GM12878 (cell line): ENCODE measurements around the gene HIRA.

Experiments
- CEBPB ChIP-seq, 2 experiments: fragments of 150-350 bp in 1 of 2; IDR thresholded peaks; 2 replicates each; pipeline ENCODE4 v1.6.1; 2012 to 2014; ENCODE audit warnings: low read depth in 2 of 2, low read length in 2 of 2, borderline replicate concordance in 1 of 2, inconsistent platforms in 1 of 2
- ESRRA ChIP-seq: IDR thresholded peaks from 2 replicates; pipeline ENCODE4 v1.6.1; 2012; ENCODE audit warnings: mild to moderate bottlenecking, low read length, improper control_type of control experiment
- JUND ChIP-seq: IDR thresholded peaks from 2 replicates; pipeline ENCODE4 v1.6.1; 2012; ENCODE audit warnings: low read depth, mild to moderate bottlenecking, low read length, improper control_type of control experiment, moderate library complexity
- RBBP5 ChIP-seq: fragments of 200-600 bp; sonication (generic); conservative IDR thresholded peaks from 2 replicates; pipeline ENCODE4 v1.6.1; 2016
- SMAD1 ChIP-seq: fragments of 450-650 bp; IDR thresholded peaks from 2 replicates; pipeline ENCODE4 v1.6.1; 2018; ENCODE audit warnings: mild to moderate bottlenecking, low read depth; ENCODE audit not compliant: partially characterized antibody
- SMC3 ChIP-seq: IDR thresholded peaks from 2 replicates; pipeline ENCODE4 v1.6.1; 2011; ENCODE audit warnings: low read length, improper control_type of control experiment, borderline replicate concordance
- SP1 ChIP-seq: IDR thresholded peaks from one replicate; pipeline ENCODE4 v1.6.1; 2011; ENCODE audit warnings: low read depth, low read length
- TAF1 ChIP-seq: IDR thresholded peaks from 2 replicates; pipeline ENCODE4 v1.6.1; 2011; ENCODE audit warnings: mild to moderate bottlenecking, low read depth, low read length, borderline replicate concordance
- TF ChIP-seq, protein P1 (sequence below), 3 experiments: IDR thresholded peaks in 2 of 3; conservative IDR thresholded peaks in 1 of 3; 2 replicates each; pipeline ENCODE4 v1.5.1; 2011; ENCODE audit warnings: low read depth in 3 of 3, low read length in 3 of 3, mild to moderate bottlenecking in 3 of 3, control low read depth in 2 of 3, moderate library complexity in 2 of 3, inconsistent platforms in 1 of 3, mixed read lengths in 1 of 3; ENCODE audit not compliant: control insufficient read depth in 2 of 3, insufficient read depth in 1 of 3; ENCODE audit errors: extremely low read depth in 1 of 3
- TF ChIP-seq, protein P2 (sequence below): IDR thresholded peaks from 2 replicates; pipeline ENCODE4 v1.6.1; 2012; ENCODE audit warnings: low read depth, low read length, improper control_type of control experiment
- TF ChIP-seq, protein P3 (sequence below): fragments of 450-650 bp; IDR thresholded peaks from 2 replicates; pipeline ENCODE4 v1.6.1; 2017; ENCODE audit warnings: antibody characterized with exemption, mild to moderate bottlenecking, moderate library complexity

DNA sequence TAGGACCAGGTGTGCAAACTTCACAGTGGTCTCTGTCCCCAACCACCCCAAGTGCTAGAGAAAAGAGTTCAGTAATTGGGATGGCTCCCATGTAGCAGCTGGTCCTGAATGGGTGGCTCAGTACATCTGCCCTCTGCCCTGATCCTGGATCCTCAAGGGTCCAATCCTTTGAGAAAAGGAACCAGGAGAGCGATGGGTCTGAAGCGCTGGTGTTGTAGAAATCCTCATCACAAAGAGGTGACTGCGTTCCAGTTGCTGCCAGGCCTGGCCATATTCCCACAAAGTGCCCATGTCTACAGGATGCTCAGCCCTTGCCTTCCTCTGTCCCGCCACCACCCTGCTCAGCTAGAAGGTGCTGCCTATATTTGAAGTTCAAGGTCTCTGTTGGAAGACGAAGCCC lies 22.2 kb upstream of the HIRA start:
- TF ChIP-seq, protein P1, sequence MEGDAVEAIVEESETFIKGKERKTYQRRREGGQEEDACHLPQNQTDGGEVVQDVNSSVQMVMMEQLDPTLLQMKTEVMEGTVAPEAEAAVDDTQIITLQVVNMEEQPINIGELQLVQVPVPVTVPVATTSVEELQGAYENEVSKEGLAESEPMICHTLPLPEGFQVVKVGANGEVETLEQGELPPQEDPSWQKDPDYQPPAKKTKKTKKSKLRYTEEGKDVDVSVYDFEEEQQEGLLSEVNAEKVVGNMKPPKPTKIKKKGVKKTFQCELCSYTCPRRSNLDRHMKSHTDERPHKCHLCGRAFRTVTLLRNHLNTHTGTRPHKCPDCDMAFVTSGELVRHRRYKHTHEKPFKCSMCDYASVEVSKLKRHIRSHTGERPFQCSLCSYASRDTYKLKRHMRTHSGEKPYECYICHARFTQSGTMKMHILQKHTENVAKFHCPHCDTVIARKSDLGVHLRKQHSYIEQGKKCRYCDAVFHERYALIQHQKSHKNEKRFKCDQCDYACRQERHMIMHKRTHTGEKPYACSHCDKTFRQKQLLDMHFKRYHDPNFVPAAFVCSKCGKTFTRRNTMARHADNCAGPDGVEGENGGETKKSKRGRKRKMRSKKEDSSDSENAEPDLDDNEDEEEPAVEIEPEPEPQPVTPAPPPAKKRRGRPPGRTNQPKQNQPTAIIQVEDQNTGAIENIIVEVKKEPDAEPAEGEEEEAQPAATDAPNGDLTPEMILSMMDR (IDR thresholded peaks at IDR 0.05 in 2 of 3, conservative IDR thresholded peaks at IDR 0.05 in 1 of 3; ENCODE audit: control insufficient read depth in 2 of 3, extremely low read depth in 1 of 3, insufficient read depth in 1 of 3, low read depth in 3 of 3, low read length in 3 of 3) = no peak
- no peak for TF ChIP-seq SMC3
- TF ChIP-seq SP1 = no peak
- no peak for TF ChIP-seq CEBPB (IDR thresholded peaks at IDR 0.05; ENCODE audit: borderline replicate concordance in 1 of 2, low read depth in 2 of 2, low read length in 2 of 2)
- no peak for TF ChIP-seq SMAD1
- TF ChIP-seq RBBP5 = no peak
- TF ChIP-seq TAF1 = no peak
- no peak for TF ChIP-seq ESRRA
- TF ChIP-seq, protein P2, sequence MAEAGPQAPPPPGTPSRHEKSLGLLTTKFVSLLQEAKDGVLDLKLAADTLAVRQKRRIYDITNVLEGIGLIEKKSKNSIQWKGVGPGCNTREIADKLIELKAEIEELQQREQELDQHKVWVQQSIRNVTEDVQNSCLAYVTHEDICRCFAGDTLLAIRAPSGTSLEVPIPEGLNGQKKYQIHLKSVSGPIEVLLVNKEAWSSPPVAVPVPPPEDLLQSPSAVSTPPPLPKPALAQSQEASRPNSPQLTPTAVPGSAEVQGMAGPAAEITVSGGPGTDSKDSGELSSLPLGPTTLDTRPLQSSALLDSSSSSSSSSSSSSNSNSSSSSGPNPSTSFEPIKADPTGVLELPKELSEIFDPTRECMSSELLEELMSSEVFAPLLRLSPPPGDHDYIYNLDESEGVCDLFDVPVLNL = no peak
- TF ChIP-seq, protein P3, sequence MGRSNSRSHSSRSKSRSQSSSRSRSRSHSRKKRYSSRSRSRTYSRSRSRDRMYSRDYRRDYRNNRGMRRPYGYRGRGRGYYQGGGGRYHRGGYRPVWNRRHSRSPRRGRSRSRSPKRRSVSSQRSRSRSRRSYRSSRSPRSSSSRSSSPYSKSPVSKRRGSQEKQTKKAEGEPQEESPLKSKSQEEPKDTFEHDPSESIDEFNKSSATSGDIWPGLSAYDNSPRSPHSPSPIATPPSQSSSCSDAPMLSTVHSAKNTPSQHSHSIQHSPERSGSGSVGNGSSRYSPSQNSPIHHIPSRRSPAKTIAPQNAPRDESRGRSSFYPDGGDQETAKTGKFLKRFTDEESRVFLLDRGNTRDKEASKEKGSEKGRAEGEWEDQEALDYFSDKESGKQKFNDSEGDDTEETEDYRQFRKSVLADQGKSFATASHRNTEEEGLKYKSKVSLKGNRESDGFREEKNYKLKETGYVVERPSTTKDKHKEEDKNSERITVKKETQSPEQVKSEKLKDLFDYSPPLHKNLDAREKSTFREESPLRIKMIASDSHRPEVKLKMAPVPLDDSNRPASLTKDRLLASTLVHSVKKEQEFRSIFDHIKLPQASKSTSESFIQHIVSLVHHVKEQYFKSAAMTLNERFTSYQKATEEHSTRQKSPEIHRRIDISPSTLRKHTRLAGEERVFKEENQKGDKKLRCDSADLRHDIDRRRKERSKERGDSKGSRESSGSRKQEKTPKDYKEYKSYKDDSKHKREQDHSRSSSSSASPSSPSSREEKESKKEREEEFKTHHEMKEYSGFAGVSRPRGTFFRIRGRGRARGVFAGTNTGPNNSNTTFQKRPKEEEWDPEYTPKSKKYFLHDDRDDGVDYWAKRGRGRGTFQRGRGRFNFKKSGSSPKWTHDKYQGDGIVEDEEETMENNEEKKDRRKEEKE = no peak
- no peak for TF ChIP-seq JUND
